HEK293T (cell line): ENCODE results near the gene ANP32B.

Experiments
- CTCF ChIA-PET: fragments of 350-600 bp; formaldehyde crosslinking; extraction: SDS; loops from one replicate; lab custom pipeline; 2021; ENCODE audit warnings: antibody characterized with exemption, inconsistent platforms; lab: Yijun Ruan, JAX
- POLR2A ChIA-PET: fragments of 350-600 bp; formaldehyde crosslinking; extraction: SDS; loops from one replicate; lab custom pipeline; 2020; ENCODE audit warnings: antibody characterized with exemption, inconsistent platforms; lab: Yijun Ruan, JAX
- DNase-seq: peaks from one replicate; pipeline ENCODE4 v3.0.0; 2012; ENCODE audit warnings: mixed read lengths; ENCODE audit errors: extremely low spot score
- ARNT ChIP-seq: fragments of 450-650 bp; IDR thresholded peaks from 2 replicates; pipeline ENCODE4 v1.6.1; 2017; ENCODE audit warnings: mild to moderate bottlenecking
- BHLHE40 ChIP-seq: fragments of 450-650 bp; IDR thresholded peaks from 2 replicates; pipeline ENCODE4 v1.6.1; 2016; ENCODE audit warnings: mild to moderate bottlenecking, moderate library complexity, borderline replicate concordance
- CTBP1 ChIP-seq: fragments of 450-650 bp; IDR thresholded peaks from 2 replicates; pipeline ENCODE4 v1.6.1; 2016; ENCODE audit warnings: borderline replicate concordance
- ELF4 ChIP-seq: fragments of 450-650 bp; IDR thresholded peaks from 2 replicates; pipeline ENCODE4 v1.6.1; 2017; ENCODE audit warnings: antibody characterized with exemption
- FOXA1 ChIP-seq: fragments of 450-650 bp; IDR thresholded peaks from 2 replicates; pipeline ENCODE4 v1.6.1; 2016; ENCODE audit warnings: mild to moderate bottlenecking
- FOXK2 ChIP-seq: fragments of 450-650 bp; IDR thresholded peaks from 2 replicates; pipeline ENCODE4 v1.6.1; 2016; ENCODE audit warnings: mild to moderate bottlenecking
- FOXM1 ChIP-seq: fragments of 450-650 bp; IDR thresholded peaks from 2 replicates; pipeline ENCODE4 v1.6.1; 2017; ENCODE audit warnings: mild to moderate bottlenecking, borderline replicate concordance
- HDGF ChIP-seq: fragments of 450-650 bp; IDR thresholded peaks from 2 replicates; pipeline ENCODE4 v1.6.1; 2017; ENCODE audit warnings: antibody characterized with exemption, borderline replicate concordance
- L3MBTL2 ChIP-seq: fragments of 450-650 bp; conservative IDR thresholded peaks from 2 replicates; pipeline ENCODE4 v1.6.1; 2016; ENCODE audit warnings: mild to moderate bottlenecking
- LEF1 ChIP-seq: fragments of 450-650 bp; IDR thresholded peaks from 2 replicates; pipeline ENCODE4 v1.6.1; 2017; ENCODE audit warnings: mild to moderate bottlenecking, borderline replicate concordance
- NFRKB ChIP-seq: fragments of 450-650 bp; IDR thresholded peaks from 2 replicates; pipeline ENCODE4 v1.6.1; 2016; ENCODE audit warnings: mild to moderate bottlenecking, moderate library complexity
- PKNOX1 ChIP-seq: fragments of 450-650 bp; IDR thresholded peaks from 2 replicates; pipeline ENCODE4 v1.6.1; 2016
- SP1 ChIP-seq: fragments of 450-650 bp; IDR thresholded peaks from 2 replicates; pipeline ENCODE4 v1.6.1; 2017
- SUZ12 ChIP-seq: fragments of 450-650 bp; IDR thresholded peaks from 2 replicates; pipeline ENCODE4 v1.6.1; 2016; ENCODE audit warnings: mild to moderate bottlenecking
- TARDBP ChIP-seq: fragments of 450-650 bp; IDR thresholded peaks from 2 replicates; pipeline ENCODE4 v1.6.1; 2016
- ZNF384 ChIP-seq: fragments of 450-650 bp; IDR thresholded peaks from 2 replicates; pipeline ENCODE4 v1.6.1; 2016

The ANP32B gene

GRCh38 chr9:98050351-98050750 is 67.2 kb downstream of the ANP32B start:
- no peak for DNase-seq
- CTCF ChIA-PET: no interaction called here
- POLR2A ChIA-PET: no interaction called here
- TF ChIP-seq HDGF (no peak), TARDBP (no peak)

- CTCF ChIA-PET: no interaction called here
- no peak for DNase-seq
- TF ChIP-seq PKNOX1 (no peak), BHLHE40 (no peak), TARDBP (no peak), HDGF (no peak), FOXK2 (no peak), SUZ12 (no peak), ZNF384 (no peak), NFRKB (no peak), FOXA1 (no peak), LEF1 (no peak), ELF4 (no peak), CTBP1 (no peak), L3MBTL2 (no peak), FOXM1 (no peak), ARNT (no peak), SP1 (no peak)
- POLR2A ChIA-PET: interaction anchor here (0.9 kb wide), 1 partner anchor 132 kb away, joined by 3 read pairs; no protein-coding TSS in a partner anchor
Measured at GRCh38 chr9:98054376-98054951, 71.3 kb downstream of the ANP32B start.

GRCh38 chr9:98056269-98057137 is 73.4 kb downstream of the ANP32B start, which contains the start of gene NANS:
Gene NANS, plus strand, starts transcription at chr9:98056732. Its CDS starts 77 bp downstream, at chr9:98056809.
- ChIA-PET CTCF (interaction anchor here (0.6 to 1.4 kb wide), 4 partner anchors 17 to 133 kb away, joined by 3 to 5 read pairs (median 4); no protein-coding TSS in a partner anchor), POLR2A (interaction anchor here (0.6 to 3.3 kb wide), 7 partner anchors 9 to 199 kb away, joined by 3 to 12 read pairs (median 3); partner anchors contain the start of genes CORO2A, TBC1D2 and TRMO)
- peak; percentile 98 for DNase-seq
- TF ChIP-seq NFRKB (no peak), BHLHE40 (no peak), L3MBTL2 (peak; percentile 64), FOXM1 (no peak), LEF1 (no peak), SUZ12 (no peak), SP1 (no peak), PKNOX1 (peak; percentile 9; the same call in 1 of the 2 replicates)

- peak; percentile 23 for DNase-seq
- POLR2A ChIA-PET: interaction anchor here (0.8 to 3.3 kb wide), 5 partner anchors 10 to 198 kb away, joined by 3 to 12 read pairs (median 3); partner anchors contain the start of genes TBC1D2 and TRMO
- CTCF ChIA-PET: interaction anchor here (0.6 to 1.4 kb wide), 4 partner anchors 13 to 134 kb away, joined by 3 to 9 read pairs (median 4); no protein-coding TSS in a partner anchor
- TF ChIP-seq L3MBTL2 (0 out of 2 replicates have a peak, but pooled peaks have one; percentile 36), FOXM1 (no peak), PKNOX1 (peak; percentile 79), HDGF (no peak), SP1 (no peak), BHLHE40 (no peak), SUZ12 (no peak), CTBP1 (no peak), ARNT (no peak), ELF4 (no peak), LEF1 (no peak)
Measured at GRCh38 chr9:98057138-98057799, 74.1 kb downstream of the ANP32B start.

GRCh38 chr9:98062161-98062560 is 79.0 kb downstream of the ANP32B start:
- POLR2A ChIA-PET: no interaction called here

More at GRCh38 chr9:98062161-98062560, 79.0 kb downstream of the ANP32B start:
- no peak for TF ChIP-seq LEF1
- no peak for TF ChIP-seq FOXK2
- no peak for TF ChIP-seq L3MBTL2
- CTCF ChIA-PET: no interaction called here
- no peak for DNase-seq
